Keratinocyte (primary cell): ENCODE results near the gene TRAF3IP1. TPM values are rescaled to one million over a fixed set of nuclear protein-coding genes. Genes with fewer than 3 reads are reported as not detected.
A peak's percentile ranks its signal among the peaks of the same experiment; 100 is the strongest.

Experiments used
- DNase-seq: peaks from one replicate; pipeline ENCODE4 v3.0.0-alpha.2; 2011; ENCODE audit warnings: low read depth, missing footprints, low spot score
- FAIRE-seq: peaks from 2 replicates; lab custom pipeline; 2011; peaks lifted over from hg19 to GRCh38; lab: Jason Lieb, UNC
- H2AFZ ChIP-seq: 2 replicates; pipeline ENCODE4 v1.6.0; 2012; ENCODE audit warnings: low read length, control low read depth, inconsistent platforms; ENCODE audit not compliant: control insufficient read depth
- H3K27ac ChIP-seq: 2 replicates; pipeline ENCODE4 v1.5.1; 2011; ENCODE audit warnings: low read length; ENCODE audit not compliant: control insufficient read depth, insufficient read depth
- H3K27me3 ChIP-seq: 3 replicates; pipeline ENCODE4 v1.6.0; 2011; ENCODE audit warnings: low read length; ENCODE audit not compliant: control insufficient read depth, insufficient read depth; ENCODE audit errors: extremely low read depth
- H3K36me3 ChIP-seq, 2 experiments: 2 replicates in 1 of 2; 3 replicates in 1 of 2; pipeline ENCODE4 v1.5.1; 2011; ENCODE audit warnings: low read length in 2 of 2, mild to moderate bottlenecking in 1 of 2; ENCODE audit not compliant: control insufficient read depth in 2 of 2, insufficient read depth in 2 of 2; ENCODE audit errors: extremely low read depth in 1 of 2
- H3K4me1 ChIP-seq: 3 replicates; pipeline ENCODE4 v1.5.1; 2011; ENCODE audit warnings: low read length; ENCODE audit not compliant: control insufficient read depth, insufficient read depth; ENCODE audit errors: extremely low read depth
- H3K4me2 ChIP-seq: 3 replicates; pipeline ENCODE4 v1.6.0; 2011; ENCODE audit warnings: low read depth, low read length; ENCODE audit not compliant: control insufficient read depth, insufficient read depth; ENCODE audit errors: extremely low read depth
- H3K4me3 ChIP-seq, 3 experiments: fragments of 200-600 bp in 1 of 3; sonication (generic) in 1 of 3; 2 replicates in 2 of 3; 3 replicates in 1 of 3; pipeline ENCODE4 v1.5.1; 2011 to 2016; ENCODE audit warnings: low read length in 3 of 3, mild to moderate bottlenecking in 3 of 3, control low read depth in 2 of 3, inconsistent platforms in 1 of 3, low read depth in 1 of 3, mixed read lengths in 1 of 3, mixed run types in 1 of 3, moderate library complexity in 1 of 3; ENCODE audit not compliant: control insufficient read depth in 2 of 3, insufficient read depth in 2 of 3; ENCODE audit errors: extremely low read depth in 1 of 3
- H3K79me2 ChIP-seq: 2 replicates; pipeline ENCODE4 v1.6.0; 2012; ENCODE audit warnings: low read length; ENCODE audit not compliant: control insufficient read depth, insufficient read depth
- H3K9ac ChIP-seq: 3 replicates; pipeline ENCODE4 v1.6.0; 2011; ENCODE audit warnings: low read length; ENCODE audit not compliant: control insufficient read depth, insufficient read depth; ENCODE audit errors: extremely low read depth
- H3K9me1 ChIP-seq: 3 replicates; pipeline ENCODE4 v1.6.0; 2011; ENCODE audit warnings: low read length; ENCODE audit not compliant: control insufficient read depth, insufficient read depth; ENCODE audit errors: extremely low read depth
- H3K9me3 ChIP-seq: 2 replicates; pipeline ENCODE4 v1.5.1; 2012; ENCODE audit warnings: low read depth, low read length; ENCODE audit not compliant: control insufficient read depth
- H4K20me1 ChIP-seq: 3 replicates; pipeline ENCODE4 v1.6.0; 2011; ENCODE audit warnings: low read length; ENCODE audit not compliant: control insufficient read depth, insufficient read depth; ENCODE audit errors: extremely low read depth
- CTCF ChIP-seq, 3 experiments: IDR thresholded peaks in 1 of 3; conservative IDR thresholded peaks in 1 of 3; optimal IDR thresholded peaks in 1 of 3; 2 replicates in 2 of 3; 3 replicates in 1 of 3; pipeline versions ENCODE3 to v1.5.1; 2011; ENCODE audit warnings: low read length in 3 of 3, mild to moderate bottlenecking in 3 of 3, moderate library complexity in 2 of 3, control low read depth in 1 of 3, inconsistent platforms in 1 of 3; ENCODE audit not compliant: insufficient read depth in 2 of 3; ENCODE audit errors: extremely low read depth in 1 of 3
- EZH2 ChIP-seq: IDR thresholded peaks from one replicate; pipeline ENCODE4 v1.6.1; 2012; ENCODE audit warnings: inconsistent platforms, mild to moderate bottlenecking, low read length, moderate library complexity
- dilution Hi-C: fragments of 300-500 bp; cut with MboI; formaldehyde crosslinking; loops from one replicate; pipeline ENCODE4 v1.7.0; 2020; ENCODE audit warnings: low sequenced_read_pairs; ENCODE audit not compliant: extremely low pct_ligation_motif_present
- polyA plus RNA-seq, 5 experiments: library from polyadenylated mRNA; depleted of rRNA in 3 of 5; stranded (reverse) in 3 of 5; stranded (forward) in 1 of 5; unstranded in 1 of 5; fragments of >200 nt; gene quantifications; 1 replicate in 1 of 5; 2 replicates in 3 of 5; 3 replicates in 1 of 5; pipeline versions ENCODE4 v1.2.1 to v1.2.3, GENCODE V29; 2011 to 2012; ENCODE audit warnings: missing spikeins in 2 of 5, low read depth in 1 of 5, low replicate concordance in 1 of 5

Gene TRAF3IP1
- polyA plus RNA-seq, 1 donor (not counting 4 experiments of a cell fraction or from before 2014, with no cell fraction given) = 7.0 TPM

- DNase-seq = no peak
- dilution Hi-C loops = no loop called here
- no peaks in the 10 kb centered on the region for H4K20me1 ChIP-seq
- H3K9me1 ChIP-seq = no peaks in the 10 kb centered on the region
- H3K4me1 ChIP-seq = no peaks in the 10 kb centered on the region
- no peak overlapping the region for H2AFZ ChIP-seq
- H3K9ac ChIP-seq = no peak overlapping the region
- TF ChIP-seq EZH2 = no peak
- TF ChIP-seq CTCF (optimal IDR thresholded peaks at IDR 0.05 in 1 of 3, IDR thresholded peaks at IDR 0.05 in 1 of 3, conservative IDR thresholded peaks at IDR 0.05 in 1 of 3; ENCODE audit: extremely low read depth in 1 of 3, insufficient read depth in 2 of 3, low read length in 3 of 3) = no peak
- H3K27me3 ChIP-seq = no peaks in the 10 kb centered on the region
- no peaks in the 10 kb centered on the region for H3K79me2 ChIP-seq
- no peak overlapping the region for H3K4me2 ChIP-seq
- no peak overlapping the region for H3K27ac ChIP-seq
- FAIRE-seq = no peak
- no peak overlapping the region for H3K4me3 ChIP-seq
- H3K9me3 ChIP-seq = no peaks in the 10 kb centered on the region
- H3K36me3 ChIP-seq = peaks cover 6 to 10% of the 10 kb centered on the region in 2 experiments
Measured at GRCh38 chr2:238274152-238274865, 46.0 kb upstream of the TRAF3IP1 start.

DNA sequence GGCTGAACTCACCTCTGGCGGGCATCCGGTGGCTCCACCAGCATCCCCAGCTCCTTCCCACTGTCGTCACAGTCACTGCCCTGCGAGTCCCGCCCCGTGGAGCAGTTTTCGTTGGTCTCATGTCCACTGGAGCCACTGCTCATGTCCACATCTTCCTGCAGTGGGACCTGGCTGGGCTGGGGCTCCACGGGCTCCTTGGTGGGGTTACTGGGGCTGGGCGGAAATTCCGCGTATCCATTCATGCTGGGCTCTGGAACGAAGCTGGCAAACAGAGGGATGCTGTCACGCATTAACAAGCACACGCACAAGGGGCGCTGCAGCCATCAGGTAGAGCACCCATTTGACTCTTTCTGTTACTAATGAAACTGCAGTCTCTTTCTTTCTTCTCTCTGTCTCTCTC, 42.6 kb upstream of the TRAF3IP1 start:
- peak in 2 of 3 experiments; percentile 31 to 43 for TF ChIP-seq CTCF (optimal IDR thresholded peaks at IDR 0.05 in 1 of 3, IDR thresholded peaks at IDR 0.05 in 1 of 3, conservative IDR thresholded peaks at IDR 0.05 in 1 of 3; ENCODE audit: extremely low read depth in 1 of 3, insufficient read depth in 2 of 3, low read length in 3 of 3)
- no peak for TF ChIP-seq EZH2
- H3K9ac ChIP-seq = no peak overlapping the region
- no peak overlapping the region for H3K27ac ChIP-seq
- peaks cover 6 to 10% of the 10 kb centered on the region in 2 experiments for H3K36me3 ChIP-seq
- H3K9me1 ChIP-seq = no peaks in the 10 kb centered on the region
- H3K9me3 ChIP-seq = no peaks in the 10 kb centered on the region
- no peak overlapping the region for H3K4me2 ChIP-seq
- H3K4me3 ChIP-seq = no peak overlapping the region
- H3K4me1 ChIP-seq = no peaks in the 10 kb centered on the region
- H3K79me2 ChIP-seq = peaks cover 3% of the 10 kb centered on the region
- no peak for FAIRE-seq
- H3K27me3 ChIP-seq = no peaks in the 10 kb centered on the region
- H2AFZ ChIP-seq = no peak overlapping the region
- no peaks in the 10 kb centered on the region for H4K20me1 ChIP-seq
- no peak for DNase-seq
- dilution Hi-C loops = no loop called here
